Hepatocyte (in vitro differentiated cells): ENCODE measurements around the gene TP53RK.

Source experiments
- CTCF ChIP-seq: fragments of 200-600 bp; sonication (generic); IDR thresholded peaks from 2 replicates; pipeline ENCODE4 v1.5.1; 2016; ENCODE audit warnings: antibody characterized with exemption, mild to moderate bottlenecking; ENCODE audit not compliant: poor library complexity
- EZH2 ChIP-seq: fragments of 200-600 bp; sonication (generic); IDR thresholded peaks from 2 replicates; pipeline ENCODE4 v1.6.1; 2016; ENCODE audit warnings: antibody characterized with exemption, mild to moderate bottlenecking, borderline replicate concordance

GRCh38 chr20:46688151-46689081 lies 828 bp downstream of the TP53RK start:
- TF ChIP-seq CTCF = no peak
- no peak for TF ChIP-seq EZH2
